ENCODE measurements around the gene FHAD1.

GRCh38 chr1:15384301-15384901, 137.4 kb downstream of the FHAD1 start:
- no peak for TF ChIP-seq CTCF (IDR thresholded peaks at IDR 0.05; ENCODE audit: low read depth, low read length)
- TF ChIP-seq MAX (IDR thresholded peaks at IDR 0.05; ENCODE audit: low read depth, low read length), result no peak
- no peak for TF ChIP-seq POLR2A (IDR thresholded peaks at IDR 0.05; ENCODE audit: extremely low read depth, insufficient read length)
- TF ChIP-seq MYC (IDR thresholded peaks at IDR 0.05; ENCODE audit: low read depth, low read length), result no peak
